H4 (cell line): ENCODE data around the gene RABEP1. TPM values are rescaled to one million over a fixed set of nuclear protein-coding genes. Genes with fewer than 3 reads are reported as not detected.
A peak's percentile ranks its signal among the peaks of the same experiment; 100 is the strongest.

Experiments used
- DNase-seq: peaks from one replicate; pipeline ENCODE4 v3.0.0-alpha.2; 2015; ENCODE audit warnings: low spot score
- total RNA-seq: library from RNA; depleted of rRNA; stranded (reverse); fragments of >200 nt; shearing (Covaris generic); gene quantifications from 2 replicates; pipeline ENCODE4 v1.2.3, GENCODE V29; 2014

Gene RABEP1
- total RNA-seq, 1 experiment from 2014 or later = 22.6 TPM

- DNase-seq = no peak
Measured at GRCh38 chr17:5361426-5361825, 79.3 kb downstream of the RABEP1 start.

DNA sequence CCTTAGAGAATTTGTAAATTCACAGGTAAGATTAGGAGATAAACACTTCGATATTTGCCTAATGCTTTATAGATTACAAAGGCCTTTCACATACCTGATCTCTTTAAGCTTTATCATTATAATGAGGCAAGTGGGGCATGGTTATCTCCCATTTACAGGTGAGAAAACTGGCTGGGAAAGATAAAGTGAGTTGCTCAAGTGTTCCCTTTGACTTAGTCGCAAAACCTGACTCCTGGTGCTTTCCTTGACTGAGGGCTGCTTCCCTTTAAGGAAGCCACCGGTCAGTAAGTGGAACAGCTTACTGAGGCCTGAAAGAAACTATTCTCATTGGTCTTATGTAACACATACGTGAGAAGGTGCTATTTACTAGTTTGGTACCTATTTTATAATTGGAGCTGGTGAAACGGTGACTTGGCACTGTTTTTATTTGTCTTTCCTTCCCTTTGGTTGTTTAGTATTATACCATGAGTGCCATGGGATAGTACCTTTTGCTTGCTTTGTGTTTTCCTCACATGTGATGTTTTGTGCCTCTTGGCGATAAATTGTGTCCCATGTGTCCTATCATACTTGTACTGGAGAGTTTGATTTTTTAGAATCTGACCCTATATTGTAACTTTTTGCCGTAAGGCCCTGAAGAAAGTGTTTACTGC, 80.2 kb downstream of the RABEP1 start:
- DNase-seq = no peak

DNA sequence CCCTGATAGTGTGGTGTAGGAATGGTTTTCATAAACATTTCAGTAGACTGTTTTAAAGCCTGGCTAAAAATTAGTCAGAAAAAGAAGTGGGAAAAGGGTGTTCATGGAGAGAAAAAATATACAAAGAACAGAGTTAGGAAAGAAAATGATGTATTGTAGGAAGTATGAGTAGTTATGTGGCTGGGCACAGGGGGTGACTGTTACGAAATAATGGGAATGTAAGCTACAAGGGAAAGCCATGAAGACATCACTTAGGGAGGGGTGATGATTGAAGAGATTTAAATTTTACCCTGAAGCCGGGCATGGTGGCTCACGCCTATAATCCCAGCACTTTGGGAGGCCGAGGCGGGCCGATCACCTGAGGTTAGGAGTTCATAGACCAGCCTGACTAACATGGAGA, 82.1 kb downstream of the RABEP1 start:
- no peak for DNase-seq

GRCh38 chr17:5364696-5365095, 82.6 kb downstream of the RABEP1 start:
- DNase-seq = no peak

DNA sequence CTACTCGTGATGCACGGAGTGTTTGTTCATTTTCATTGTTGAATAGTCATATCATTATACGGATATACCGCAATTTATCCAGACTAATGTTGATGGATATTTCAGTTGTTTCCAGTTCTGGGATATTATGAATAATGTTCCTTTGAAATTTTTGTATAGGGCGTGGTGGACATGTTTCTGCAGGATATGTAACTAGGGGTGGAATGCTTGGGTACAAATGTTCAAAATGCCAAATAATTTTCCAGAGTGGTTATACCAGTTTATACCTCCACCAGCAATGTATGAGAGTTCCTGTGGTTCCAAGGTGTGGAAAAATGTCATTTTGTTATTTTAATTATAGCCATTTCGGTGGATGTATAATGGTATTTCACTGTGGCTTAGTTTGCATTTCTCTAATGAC, 83.7 kb downstream of the RABEP1 start:
- DNase-seq = no peak

GRCh38 chr17:5370411-5370810, 88.3 kb downstream of the RABEP1 start:
- no peak for DNase-seq

GRCh38 chr17:5373112-5373511, 91.0 kb downstream of the RABEP1 start:
- no peak for DNase-seq

DNA sequence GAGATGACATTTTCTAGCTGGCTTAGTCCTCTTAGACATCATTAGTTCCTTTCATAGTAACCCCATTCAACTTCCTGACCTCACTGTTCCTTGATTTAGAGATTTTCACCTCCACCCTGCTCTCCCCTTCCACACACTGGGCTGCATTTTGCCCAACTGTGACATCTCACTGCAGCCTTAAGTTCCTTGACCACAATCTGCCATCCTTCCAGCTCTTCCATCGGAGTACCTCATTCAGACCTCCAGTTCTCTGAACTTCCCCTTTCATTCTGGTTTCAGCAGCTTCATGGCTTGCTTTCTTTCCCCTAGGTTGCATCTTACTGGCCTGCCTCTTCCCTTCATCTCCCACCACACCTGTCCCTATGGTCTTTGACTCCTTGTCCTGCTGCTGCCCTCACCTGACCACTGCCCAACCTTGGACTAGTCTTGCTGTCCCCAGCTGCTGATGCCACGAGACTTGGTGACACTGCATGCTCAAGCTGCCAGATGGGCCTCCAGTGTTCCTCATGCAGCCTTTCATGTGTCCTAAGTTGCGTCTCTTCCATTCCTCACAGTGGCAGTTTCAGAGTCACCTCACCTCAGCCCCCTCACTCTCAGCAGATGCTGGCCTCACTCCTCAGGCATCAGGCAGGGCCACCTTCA, 96.6 kb downstream of the RABEP1 start:
- DNase-seq = no peak

DNA sequence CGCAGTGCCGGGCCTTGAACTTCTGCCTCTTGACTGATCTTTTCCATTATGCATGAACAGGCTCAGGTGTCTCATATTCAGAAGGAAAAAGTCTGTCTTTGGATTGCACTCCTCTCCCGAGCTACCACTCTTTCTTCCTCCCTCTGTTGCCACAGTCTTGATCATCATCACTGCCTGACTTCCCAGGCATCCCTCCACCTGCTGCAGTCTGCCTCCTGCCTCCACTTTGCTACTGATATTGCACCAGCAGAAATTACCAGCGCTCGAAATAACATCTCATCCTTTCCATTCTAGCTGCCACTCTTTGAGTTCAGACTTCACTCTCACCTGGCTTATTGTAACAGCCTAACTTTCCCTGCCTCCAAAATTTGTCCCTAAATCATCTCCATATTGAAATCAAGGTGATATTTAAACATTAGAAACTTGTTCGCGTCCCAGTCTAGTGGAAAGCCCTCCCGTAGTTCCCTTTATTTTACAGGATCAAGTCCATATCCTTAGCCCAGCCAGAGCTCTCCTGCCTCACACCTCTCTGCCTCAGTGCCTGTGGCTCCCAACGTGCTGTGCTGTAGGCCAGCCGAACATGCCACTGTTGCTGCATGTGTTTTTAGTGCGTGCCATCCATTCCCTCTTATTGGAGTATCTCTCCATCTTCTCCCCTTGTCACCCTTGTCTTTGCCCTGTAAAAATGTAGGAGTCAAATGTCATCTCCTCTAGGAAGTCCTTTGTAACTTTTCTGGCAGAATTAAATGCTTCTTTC, 97.4 kb downstream of the RABEP1 start:
- DNase-seq = no peak

DNA sequence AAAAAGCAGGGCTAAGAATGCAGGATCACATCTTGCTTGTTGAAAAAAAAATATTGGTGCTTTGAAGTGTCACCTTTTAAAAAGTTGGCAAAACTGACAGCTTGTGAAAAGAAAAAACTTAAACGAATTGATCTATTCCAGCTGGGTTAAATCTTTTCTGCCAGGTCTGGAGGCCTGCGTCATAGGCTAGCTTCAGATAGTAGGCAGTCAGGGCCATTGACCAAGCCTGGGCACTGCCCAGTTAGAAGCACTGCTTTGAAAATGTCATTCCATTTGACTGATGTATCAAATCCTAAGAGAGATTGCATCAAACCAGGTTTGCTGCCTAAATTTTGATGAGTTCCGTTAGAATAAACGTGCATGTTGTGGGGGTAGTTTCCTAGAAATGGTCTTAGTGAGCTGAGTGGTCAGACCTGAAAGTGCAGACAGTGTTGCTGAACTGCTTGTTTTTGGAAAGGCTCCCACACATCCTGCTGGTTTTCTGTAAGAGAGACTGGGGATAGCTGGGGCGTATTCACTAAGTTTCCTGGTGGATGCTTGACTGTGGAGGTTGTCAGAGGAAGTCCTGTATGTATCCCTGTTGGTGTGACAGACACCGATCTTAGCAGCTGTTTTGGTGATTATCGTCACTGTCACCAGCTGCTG, 98.5 kb downstream of the RABEP1 start:
- DNase-seq = no peak

DNA sequence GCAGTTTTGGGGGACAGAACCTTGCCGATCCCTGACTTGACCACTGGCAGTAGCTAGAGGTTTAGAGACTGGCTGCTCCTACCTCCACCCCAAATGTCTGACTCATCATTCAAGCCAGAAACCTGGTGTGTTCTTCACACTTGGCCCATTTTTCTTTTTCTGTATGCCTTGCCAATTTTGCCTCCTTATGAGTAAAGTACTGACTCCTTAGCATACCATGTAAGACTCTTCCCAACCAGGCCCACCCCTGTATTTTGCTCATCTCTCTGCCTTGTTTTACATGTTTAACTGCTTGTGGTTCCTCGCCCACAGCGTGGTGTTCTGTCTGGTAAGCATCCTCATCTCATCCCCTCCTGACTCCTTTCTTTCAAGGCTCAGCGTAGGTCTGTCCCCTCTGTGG, 99.5 kb downstream of the RABEP1 start:
- no peak for DNase-seq

GRCh38 chr17:5391678-5392077, 109.6 kb downstream of the RABEP1 start:
- DNase-seq = no peak

GRCh38 chr17:5396612-5397011, 114.5 kb downstream of the RABEP1 start:
- DNase-seq = no peak

- DNase-seq = no peak
Measured at GRCh38 chr17:5399767-5400166, 117.7 kb downstream of the RABEP1 start.

DNA sequence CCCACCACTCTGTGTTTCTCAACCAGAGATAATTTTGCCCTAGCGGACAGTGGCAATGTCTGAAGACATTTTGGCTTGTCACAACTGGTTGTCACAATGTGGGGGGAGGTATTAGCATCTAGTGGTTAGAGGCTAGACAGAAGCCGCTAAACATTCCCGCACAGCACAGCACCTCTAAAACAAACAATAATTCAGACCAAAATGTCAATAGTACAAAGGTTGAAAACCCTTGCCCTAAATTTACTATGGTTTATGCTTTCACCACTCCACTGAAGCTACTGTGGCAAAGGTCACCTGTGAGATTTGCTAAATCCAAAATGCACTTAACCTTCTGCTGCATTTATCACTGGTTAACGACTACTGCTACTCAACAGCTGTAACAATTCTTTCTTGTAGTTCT, 123.3 kb downstream of the RABEP1 start:
- DNase-seq = no peak

DNA sequence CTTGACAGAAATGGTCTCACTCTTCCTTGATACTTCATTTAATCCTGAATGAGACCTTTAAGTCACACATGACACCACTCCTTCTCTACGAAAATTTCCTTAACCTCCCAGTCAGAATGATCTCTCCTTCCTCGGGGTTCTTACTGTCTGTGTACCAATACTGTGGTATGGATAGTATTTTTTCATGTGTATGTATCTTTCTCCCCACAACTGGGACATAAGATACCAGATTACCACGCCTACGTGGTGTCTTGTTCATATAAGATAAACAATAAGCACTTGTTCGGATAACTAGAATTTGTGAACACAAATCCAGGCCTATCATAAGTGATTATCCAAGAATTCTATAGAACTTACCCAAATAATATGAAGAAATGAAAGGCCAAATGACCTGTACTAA, 126.1 kb downstream of the RABEP1 start:
- DNase-seq = no peak

- DNase-seq = no peak
Measured at GRCh38 chr17:5410594-5411272, 128.6 kb downstream of the RABEP1 start.

DNA sequence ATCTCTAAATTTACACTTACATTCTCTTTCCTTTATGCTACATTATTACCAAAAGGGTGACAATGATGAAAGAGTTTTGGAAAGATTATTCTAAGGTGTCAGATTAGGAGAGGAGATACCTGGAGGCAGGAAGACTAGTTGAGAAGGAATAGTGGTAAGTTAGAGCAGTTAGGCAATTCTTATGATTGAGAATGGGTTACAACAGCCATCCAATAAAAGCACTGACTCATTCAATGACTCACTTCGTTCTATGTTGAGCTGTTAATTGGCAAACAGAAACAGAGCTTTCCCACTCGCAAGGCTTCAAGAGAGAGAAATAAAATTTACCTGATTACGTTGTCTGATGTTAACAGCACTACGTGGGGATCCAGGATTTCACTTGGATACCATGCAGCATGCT, 131.6 kb downstream of the RABEP1 start:
- DNase-seq = peak; percentile 42

DNA sequence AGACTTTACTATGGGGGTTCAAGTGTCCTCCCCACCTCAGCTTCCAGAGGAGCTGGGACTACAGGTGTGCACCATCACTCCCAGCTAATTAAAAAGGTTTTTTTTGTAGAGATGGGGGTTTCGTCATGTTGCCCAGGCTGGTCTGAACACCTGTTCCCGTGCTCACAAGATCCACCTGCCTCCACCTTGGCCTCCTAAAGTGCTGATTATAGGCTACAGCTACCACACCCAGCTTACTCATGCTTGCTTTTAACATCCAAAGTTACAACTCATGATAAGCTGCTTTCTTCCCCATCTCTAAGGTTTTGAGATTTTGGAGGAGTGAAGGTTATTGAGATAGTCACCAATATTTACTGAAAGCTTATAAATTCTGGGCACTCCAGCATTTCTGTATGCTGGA, 134.8 kb downstream of the RABEP1 start:
- DNase-seq = no peak

- no peak for DNase-seq
Measured at GRCh38 chr17:5418858-5419355, 136.8 kb downstream of the RABEP1 start.

GRCh38 chr17:5419356-5419958, 137.4 kb downstream of the RABEP1 start, which contains the start of gene NUP88:
TSS of gene NUP88 (minus strand) at chr17:5419662. CDS start at chr17:5419650, 12 bp downstream.
- peak; percentile 94 for DNase-seq
